Chondrocyte (in vitro differentiated cells): ENCODE measurements around the gene ARAP1. TPM values are rescaled to one million over a fixed set of nuclear protein-coding genes. Genes with fewer than 3 reads are reported as not detected.

Experiments used
- DNase-seq: peaks from one replicate; pipeline ENCODE4 v3.0.0; 2021; ENCODE audit warnings: mixed read lengths, low spot score
- H3K27ac Mint-ChIP-seq: one replicate; pipeline ENCODE4 v1.8.0; 2021; ENCODE audit warnings: mild to moderate bottlenecking, moderate library complexity, mixed read lengths; ENCODE audit not compliant: unreplicated experiment
- H3K27me3 Mint-ChIP-seq: 2 replicates; pipeline ENCODE4 v1.8.0; 2021; ENCODE audit warnings: low read depth, mixed read lengths
- H3K36me3 Mint-ChIP-seq: 2 replicates; pipeline ENCODE4 v1.8.0; 2021; ENCODE audit warnings: low read depth, mixed read lengths
- H3K4me1 Mint-ChIP-seq: 2 replicates; pipeline ENCODE4 v1.8.0; 2021; ENCODE audit warnings: low read depth, mild to moderate bottlenecking, mixed read lengths
- H3K4me3 Mint-ChIP-seq: one replicate; pipeline ENCODE4 v1.8.0; 2021; ENCODE audit warnings: mild to moderate bottlenecking, moderate library complexity, mixed read lengths; ENCODE audit not compliant: unreplicated experiment
- H3K9me3 Mint-ChIP-seq: 2 replicates; pipeline ENCODE4 v1.8.0; 2021; ENCODE audit warnings: low read depth, mixed read lengths
- CTCF ChIP-seq: fragments of 200-600 bp; sonication (generic); IDR thresholded peaks from 2 replicates; pipeline ENCODE4 v1.5.0; 2021; ENCODE audit warnings: antibody characterized with exemption, mild to moderate bottlenecking, moderate library complexity
- total RNA-seq: library from RNA; stranded (reverse); gene quantifications from 3 replicates; pipeline ENCODE4 v1.2.1, GENCODE V29; 2021

ARAP1 gene
- total RNA-seq, 1 donor from 2014 or later: 45.3 TPM

GRCh38 chr11:72781313-72782080 is 29.3 kb upstream of the ARAP1 start:
- Mint-ChIP-seq H3K36me3 (peaks cover 1% of the 10 kb centered on the region), H3K4me1 (peaks cover 56% of the 10 kb centered on the region), H3K27me3 (no peaks in the 10 kb centered on the region), H3K27ac (no peak overlapping the region), H3K4me3 (peak overlapping the region; percentile 70), H3K9me3 (no peaks in the 10 kb centered on the region)
- no peak for DNase-seq
- no peak for TF ChIP-seq CTCF

GRCh38 chr11:72781063-72781312 is 28.8 kb upstream of the ARAP1 start:
- Mint-ChIP-seq H3K9me3 (no peaks in the 10 kb centered on the region), H3K27ac (peak overlapping the region; percentile 22), H3K4me3 (peak overlapping the region; percentile 70), H3K4me1 (peaks cover 59% of the 10 kb centered on the region), H3K27me3 (no peaks in the 10 kb centered on the region), H3K36me3 (peaks cover 1% of the 10 kb centered on the region)
- no peak for DNase-seq
- no peak for TF ChIP-seq CTCF

- no peak for DNase-seq
- no peak for TF ChIP-seq CTCF
- Mint-ChIP-seq H3K9me3 (no peaks in the 10 kb centered on the region), H3K27me3 (no peaks in the 10 kb centered on the region), H3K27ac (peak overlapping the region; percentile 22), H3K36me3 (peaks cover 1% of the 10 kb centered on the region), H3K4me1 (peaks cover 63% of the 10 kb centered on the region), H3K4me3 (peak overlapping the region; percentile 70)
Measured at GRCh38 chr11:72780296-72781062, 28.3 kb upstream of the ARAP1 start.

- DNase-seq: no peak
- TF ChIP-seq CTCF: no peak
- H3K27me3 Mint-ChIP-seq: no peaks in the 10 kb centered on the region
- H3K36me3 Mint-ChIP-seq: peaks cover 1% of the 10 kb centered on the region
- H3K9me3 Mint-ChIP-seq: no peaks in the 10 kb centered on the region
- H3K4me3 Mint-ChIP-seq: peak overlapping the region; percentile 56
- H3K27ac Mint-ChIP-seq: no peak overlapping the region
- H3K4me1 Mint-ChIP-seq: peaks cover 71% of the 10 kb centered on the region
Measured at GRCh38 chr11:72779495-72780128, 27.4 kb upstream of the ARAP1 start.
